Cerebellar nuclear complex (tissue), 1 donor: ENCODE results near the gene SERPINE2.
"Not testable (repeated sequence)": the region's sequence is repeated elsewhere in the genome, so short reads cannot be mapped to it uniquely, and the experiment has no call there.

Experiments
- DNase-seq, 2 experiments: peaks; one replicate each; lab custom pipeline; 2025; lab: John Stamatoyannopoulos, UW

SERPINE2 gene

GRCh38 chr2:224014336-224014735 is 24.8 kb downstream of the SERPINE2 start:
- DNase-seq: no peak

GRCh38 chr2:224011837-224012236 is 27.2 kb downstream of the SERPINE2 start:
- DNase-seq: no peak

- no peak for DNase-seq
Observed at GRCh38 chr2:224009605-224010315, 29.3 kb downstream of the SERPINE2 start.

GRCh38 chr2:224008702-224009261 is 30.3 kb downstream of the SERPINE2 start:
- no peak for DNase-seq

- DNase-seq: no peak
Observed at GRCh38 chr2:224004105-224004695, 34.9 kb downstream of the SERPINE2 start.

GRCh38 chr2:224000662-224001061 is 38.4 kb downstream of the SERPINE2 start:
- DNase-seq: not testable (repeated sequence)

- no peak for DNase-seq
Observed at GRCh38 chr2:223999862-224000261, 39.2 kb downstream of the SERPINE2 start.

- no peak for DNase-seq
Observed at GRCh38 chr2:223998948-223999347, 40.1 kb downstream of the SERPINE2 start.

- DNase-seq: no peak
Observed at GRCh38 chr2:223997938-223998337, 41.1 kb downstream of the SERPINE2 start.

GRCh38 chr2:223996391-223996790 is 42.7 kb downstream of the SERPINE2 start:
- DNase-seq: no peak

GRCh38 chr2:223995569-223995968 is 43.5 kb downstream of the SERPINE2 start:
- DNase-seq: no peak

- no peak for DNase-seq
Observed at GRCh38 chr2:223994562-223995162, 44.4 kb downstream of the SERPINE2 start.

- DNase-seq: no peak
Observed at GRCh38 chr2:223993634-223994232, 45.4 kb downstream of the SERPINE2 start.

GRCh38 chr2:223991611-223992010 is 47.5 kb downstream of the SERPINE2 start:
- no peak for DNase-seq

- DNase-seq: no peak
Observed at GRCh38 chr2:223989856-223990232, 49.2 kb downstream of the SERPINE2 start.

GRCh38 chr2:223989206-223989855 is 49.8 kb downstream of the SERPINE2 start:
- DNase-seq: no peak

GRCh38 chr2:223981241-223981640 is 57.8 kb downstream of the SERPINE2 start:
- no peak for DNase-seq

- no peak for DNase-seq
Observed at GRCh38 chr2:223980803-223981202, 58.3 kb downstream of the SERPINE2 start.

- no peak for DNase-seq
Observed at GRCh38 chr2:223980397-223980735, 58.7 kb downstream of the SERPINE2 start.

GRCh38 chr2:223979730-223980396 is 59.2 kb downstream of the SERPINE2 start:
- DNase-seq: no peak

GRCh38 chr2:223978451-223978850 is 60.6 kb downstream of the SERPINE2 start:
- no peak for DNase-seq
